ENCODE measurements around the gene GHRHR.

- no peak for TF ChIP-seq CTCF (IDR thresholded peaks at IDR 0.05; ENCODE audit: low read depth, low read length, poor library complexity, severe bottlenecking)
- no peak for TF ChIP-seq EZH2phosphoT487 (IDR thresholded peaks at IDR 0.05; ENCODE audit: borderline replicate concordance, low read length)
These were observed 64.8 kb downstream of the GHRHR start for GRCh38 chr7:31028417-31028992.
